IPS-NIHi7 (cell line): ENCODE measurements around the gene STMP1.
A peak's percentile ranks its signal among the peaks of the same experiment; 100 is the strongest.

Experiments used
- DNase-seq: peaks from one replicate; pipeline ENCODE4 v3.0.0; 2012; ENCODE audit warnings: mixed read lengths; ENCODE audit errors: extremely low spot score

STMP1 gene

DNA sequence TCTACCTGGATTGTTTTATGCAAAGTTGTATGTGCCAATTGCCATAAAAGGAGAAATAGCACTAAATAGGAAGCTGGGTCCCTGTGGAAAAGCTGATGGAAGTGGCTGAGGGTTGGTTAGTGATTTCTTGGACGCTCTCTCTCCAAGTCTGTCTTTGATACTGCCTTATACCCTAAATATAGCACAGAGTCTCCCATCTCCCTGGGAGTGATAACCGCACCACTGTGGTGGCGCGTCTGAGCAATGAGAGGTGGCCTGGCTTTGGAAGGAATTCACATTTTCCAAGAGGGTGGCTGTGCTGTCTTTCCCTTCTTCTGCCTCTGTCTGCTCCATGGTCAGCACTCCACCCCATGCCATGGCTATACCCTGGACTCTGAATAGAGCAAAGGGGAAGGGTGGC is 31.2 kb downstream of the STMP1 start:
- no peak for DNase-seq

GRCh38 chr7:135697276-135698049 is 35.1 kb downstream of the STMP1 start:
- DNase-seq: no peak

DNA sequence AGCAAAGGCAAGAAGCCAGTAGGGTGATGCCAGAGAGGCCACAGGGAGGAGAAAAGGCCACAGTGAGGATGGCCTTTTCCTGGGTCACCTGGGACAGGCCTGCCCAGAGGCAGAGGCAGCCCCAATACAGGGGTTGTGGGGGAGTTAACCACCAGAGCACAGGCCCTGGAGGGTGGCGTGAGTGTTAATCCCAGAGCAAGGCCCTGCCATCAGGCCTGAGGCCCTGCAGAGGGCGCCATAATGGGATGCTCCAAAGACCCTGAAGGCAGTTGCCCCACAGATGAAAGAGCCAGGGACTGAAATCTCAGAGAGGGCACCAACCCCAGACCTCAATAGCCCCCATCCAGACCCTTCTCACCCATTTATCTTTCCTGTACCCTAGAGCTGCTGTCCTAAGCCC is 41.8 kb downstream of the STMP1 start:
- DNase-seq: peak; percentile 82

- no peak for DNase-seq
These were observed 42.4 kb downstream of the STMP1 start for GRCh38 chr7:135704698-135705097.

- DNase-seq: no peak
These were observed 43.9 kb downstream of the STMP1 start for GRCh38 chr7:135706038-135706742.

DNA sequence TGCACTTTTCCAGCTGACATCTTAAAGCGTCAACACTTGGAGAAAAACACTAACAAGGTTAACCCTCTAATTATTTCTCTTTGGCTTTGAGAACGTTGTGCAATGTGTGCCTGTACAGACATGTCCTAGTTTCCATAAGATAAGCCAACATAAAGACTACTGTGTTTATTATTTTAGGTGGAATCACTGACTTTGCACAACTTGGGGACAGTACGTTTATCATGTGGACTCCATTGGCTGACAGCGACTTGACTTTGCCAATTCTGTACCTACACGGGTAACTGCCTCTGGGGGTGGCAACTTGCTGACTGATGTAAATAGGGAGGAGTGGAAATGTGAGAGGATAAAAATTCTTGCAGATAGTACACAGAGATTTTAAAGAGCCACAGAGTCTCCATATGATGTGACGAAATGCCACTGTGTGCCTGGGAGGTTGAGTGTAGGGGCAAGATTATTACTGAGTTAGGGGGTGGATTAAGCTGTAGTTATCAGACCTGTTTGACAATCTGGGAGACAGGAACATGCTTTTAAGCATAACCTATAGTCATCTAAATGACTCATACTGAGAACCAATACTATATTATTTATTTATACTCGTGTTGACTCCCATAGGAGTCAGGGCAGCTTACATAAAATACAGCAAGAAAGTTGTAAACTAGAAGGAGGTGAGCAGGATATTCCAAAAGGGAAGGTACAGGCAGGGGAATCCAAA is 44.7 kb downstream of the STMP1 start:
- DNase-seq: no peak

DNA sequence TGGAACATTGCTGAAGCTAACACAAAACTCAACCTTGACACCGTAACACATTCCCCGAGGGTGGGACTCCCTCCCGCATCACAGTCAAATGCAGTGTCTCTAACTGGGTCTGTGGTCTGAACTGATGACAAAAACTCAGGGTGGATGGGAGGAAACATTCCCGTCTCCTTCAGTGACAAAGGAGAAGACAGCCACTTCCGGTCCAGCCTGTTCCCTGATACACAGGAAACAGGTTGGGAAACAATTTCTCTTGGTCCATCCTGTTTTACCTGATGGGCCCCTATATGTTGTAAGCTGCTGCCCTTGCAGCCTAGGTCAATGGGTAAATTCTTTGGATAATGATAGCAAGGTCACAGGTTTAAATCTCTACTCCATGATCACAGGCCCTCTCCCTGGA is 45.3 kb downstream of the STMP1 start:
- no peak for DNase-seq

DNA sequence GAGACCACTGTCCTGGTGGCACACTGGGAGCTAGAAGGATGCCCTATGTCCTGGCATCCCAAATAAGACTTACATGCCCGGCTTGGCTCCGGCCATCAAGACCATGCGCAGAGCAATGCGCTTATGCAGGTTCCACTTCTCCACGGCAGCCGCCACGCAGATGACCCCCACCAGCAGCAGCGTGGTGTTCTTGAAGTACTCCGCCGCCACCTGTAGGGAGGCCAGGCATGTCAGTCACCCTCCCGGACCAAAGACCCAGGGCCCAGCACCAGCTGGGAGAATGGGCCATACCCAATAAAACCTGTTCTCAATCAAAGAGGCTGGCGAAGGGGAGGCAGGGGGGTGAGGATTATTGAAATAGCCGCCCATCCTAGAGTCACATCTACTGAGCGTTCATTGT is 45.7 kb downstream of the STMP1 start:
- DNase-seq: peak; percentile 56

GRCh38 chr7:135709508-135709907 is 47.2 kb downstream of the STMP1 start:
- DNase-seq: no peak

DNA sequence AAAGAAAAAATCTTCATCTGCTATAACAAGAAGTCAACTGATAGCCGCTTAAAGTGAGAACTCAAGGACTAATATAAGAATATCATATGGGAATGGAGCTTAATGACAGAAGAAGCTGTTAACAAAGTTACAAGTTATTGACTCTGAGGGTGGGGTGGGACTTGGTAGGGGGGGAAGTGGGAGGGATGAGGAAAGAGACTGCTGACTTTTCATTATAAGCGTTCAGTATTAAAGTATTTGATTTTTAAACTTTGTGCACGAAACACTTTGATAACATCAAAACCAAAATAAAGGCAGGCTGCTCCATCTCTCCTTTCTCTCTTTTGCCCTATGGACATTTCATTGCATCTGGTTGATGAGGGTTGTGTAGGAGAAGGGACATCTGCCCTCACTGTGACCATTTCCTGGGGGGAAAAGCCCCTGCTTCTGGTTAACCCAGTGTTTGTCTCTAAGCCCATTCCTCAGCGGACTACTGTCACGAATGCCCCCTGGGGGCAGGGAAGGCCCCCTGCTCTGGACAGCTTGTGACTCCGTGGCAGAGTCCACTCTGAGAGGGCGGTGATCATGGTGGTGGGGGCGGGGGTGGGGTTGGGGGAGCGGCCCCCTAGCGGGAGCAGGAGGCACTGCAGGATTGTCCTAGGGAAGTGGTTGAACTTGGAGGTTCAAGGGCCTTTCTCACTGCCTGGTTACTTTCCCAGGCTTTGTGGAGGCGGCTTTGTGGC is 48.3 kb downstream of the STMP1 start:
- DNase-seq: peak; percentile 76

- DNase-seq: no peak
These were observed 48.8 kb downstream of the STMP1 start for GRCh38 chr7:135711139-135711469.

GRCh38 chr7:135712182-135712782 is 50.0 kb downstream of the STMP1 start:
- no peak for DNase-seq

DNA sequence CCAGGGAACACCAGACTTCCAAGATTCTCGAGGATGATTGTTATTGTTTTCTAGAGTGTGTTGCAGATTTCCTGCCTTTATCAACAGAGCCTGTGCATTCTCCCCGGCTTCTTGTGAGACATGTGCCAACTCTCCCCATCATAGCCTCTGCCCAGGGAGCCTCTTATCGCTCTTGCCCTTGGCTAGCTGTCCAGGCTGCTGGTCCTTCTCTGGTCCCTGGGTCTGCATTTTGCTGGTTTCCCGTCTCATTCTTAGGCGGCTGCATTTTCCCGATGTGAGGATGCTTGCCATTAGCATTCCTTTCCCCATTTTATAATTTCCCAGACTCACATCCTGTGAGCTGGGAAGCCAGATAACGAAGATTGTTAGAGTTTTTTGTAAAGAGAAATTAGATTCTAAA is 50.5 kb downstream of the STMP1 start:
- no peak for DNase-seq

- no peak for DNase-seq
These were observed 51.6 kb downstream of the STMP1 start for GRCh38 chr7:135713836-135714470.

- DNase-seq: peak; percentile 79
These were observed 52.3 kb downstream of the STMP1 start for GRCh38 chr7:135714534-135715009.

- no peak for DNase-seq
These were observed 52.8 kb downstream of the STMP1 start for GRCh38 chr7:135715055-135715522.

DNA sequence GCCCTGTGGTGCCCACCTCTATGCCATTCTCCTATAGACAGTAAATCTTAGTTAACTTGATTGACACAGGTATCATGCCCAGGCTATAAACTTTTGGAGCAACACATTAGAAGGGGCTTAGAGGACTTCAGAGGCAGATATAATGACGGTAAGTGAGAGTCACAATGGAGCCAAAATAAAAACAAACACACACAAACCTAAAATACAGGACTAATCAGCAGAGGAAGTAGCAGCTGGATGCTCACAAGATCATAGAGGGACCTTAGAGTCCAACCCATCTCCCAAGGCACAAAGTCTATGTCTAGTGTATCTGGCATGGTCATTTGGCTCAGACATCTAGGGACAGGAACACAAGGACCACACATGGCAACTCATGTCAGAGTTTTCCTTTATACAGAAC is 53.4 kb downstream of the STMP1 start:
- DNase-seq: no peak

GRCh38 chr7:135716677-135717238 is 54.4 kb downstream of the STMP1 start:
- no peak for DNase-seq

- no peak for DNase-seq
These were observed 55.4 kb downstream of the STMP1 start for GRCh38 chr7:135717693-135718092.

GRCh38 chr7:135718219-135718618 is 55.9 kb downstream of the STMP1 start:
- no peak for DNase-seq
